HG03045 (cell line): ENCODE results near the gene RRAD.
"Not testable (repeated sequence)": the region's sequence is repeated elsewhere in the genome, so short reads cannot be mapped to it uniquely, and the experiment has no call there.

Source experiments
- ATAC-seq: cut with Tn5 transposase; IDR thresholded peaks from one replicate; pipeline ENCODE4 v1.9.1; 2021; ENCODE audit warnings: mild to moderate bottlenecking, moderate library complexity; ENCODE audit not compliant: unreplicated experiment

The RRAD gene, protein sequence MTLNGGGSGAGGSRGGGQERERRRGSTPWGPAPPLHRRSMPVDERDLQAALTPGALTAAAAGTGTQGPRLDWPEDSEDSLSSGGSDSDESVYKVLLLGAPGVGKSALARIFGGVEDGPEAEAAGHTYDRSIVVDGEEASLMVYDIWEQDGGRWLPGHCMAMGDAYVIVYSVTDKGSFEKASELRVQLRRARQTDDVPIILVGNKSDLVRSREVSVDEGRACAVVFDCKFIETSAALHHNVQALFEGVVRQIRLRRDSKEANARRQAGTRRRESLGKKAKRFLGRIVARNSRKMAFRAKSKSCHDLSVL

DNA sequence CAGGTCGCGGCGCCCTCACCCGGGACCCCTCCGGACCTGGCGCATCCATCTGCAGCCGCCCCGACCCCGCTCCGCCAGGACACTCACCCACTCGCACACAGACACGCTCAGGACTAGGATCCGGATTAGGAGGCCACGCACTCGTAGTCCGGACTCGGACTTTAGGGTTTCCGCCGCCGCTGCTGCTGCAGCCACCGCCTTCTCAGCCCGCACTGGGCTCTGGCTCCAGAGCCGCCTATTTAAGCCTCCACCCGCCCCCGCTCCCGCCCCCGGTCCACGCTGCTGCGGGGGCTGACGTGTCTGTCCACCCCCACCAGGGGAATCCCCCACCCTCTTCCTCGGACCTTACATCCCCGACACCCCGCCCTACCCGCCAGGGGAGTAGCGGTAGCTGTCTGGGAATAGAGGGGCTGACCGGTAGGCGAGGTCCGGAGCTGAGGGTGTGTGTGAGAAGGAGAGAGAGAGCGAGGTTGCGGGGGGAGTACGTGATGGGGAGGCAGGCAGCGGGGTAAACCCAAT is at the start of gene RRAD:
TSS of gene RRAD (minus strand) at position 214 of the 519 bp plus-strand sequence. CDS start 356 bp downstream, outside the sequence.
- no peak for ATAC-seq

DNA sequence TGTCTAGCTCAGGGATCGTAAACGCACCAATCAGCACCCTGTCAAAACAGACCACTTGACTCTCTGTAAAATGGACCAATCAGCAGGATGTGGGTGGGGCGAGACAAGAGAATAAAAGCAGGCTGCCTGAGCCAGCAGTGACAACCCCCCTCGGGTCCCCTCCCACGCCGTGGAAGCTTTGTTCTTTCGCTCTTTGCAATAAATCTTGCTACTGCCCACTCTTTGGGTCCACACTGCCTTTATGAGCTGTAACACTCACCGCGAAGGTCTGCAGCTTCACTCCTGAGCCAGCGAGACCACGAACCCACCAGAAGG is 49.6 kb upstream of the RRAD start:
- not testable (repeated sequence) for ATAC-seq

DNA sequence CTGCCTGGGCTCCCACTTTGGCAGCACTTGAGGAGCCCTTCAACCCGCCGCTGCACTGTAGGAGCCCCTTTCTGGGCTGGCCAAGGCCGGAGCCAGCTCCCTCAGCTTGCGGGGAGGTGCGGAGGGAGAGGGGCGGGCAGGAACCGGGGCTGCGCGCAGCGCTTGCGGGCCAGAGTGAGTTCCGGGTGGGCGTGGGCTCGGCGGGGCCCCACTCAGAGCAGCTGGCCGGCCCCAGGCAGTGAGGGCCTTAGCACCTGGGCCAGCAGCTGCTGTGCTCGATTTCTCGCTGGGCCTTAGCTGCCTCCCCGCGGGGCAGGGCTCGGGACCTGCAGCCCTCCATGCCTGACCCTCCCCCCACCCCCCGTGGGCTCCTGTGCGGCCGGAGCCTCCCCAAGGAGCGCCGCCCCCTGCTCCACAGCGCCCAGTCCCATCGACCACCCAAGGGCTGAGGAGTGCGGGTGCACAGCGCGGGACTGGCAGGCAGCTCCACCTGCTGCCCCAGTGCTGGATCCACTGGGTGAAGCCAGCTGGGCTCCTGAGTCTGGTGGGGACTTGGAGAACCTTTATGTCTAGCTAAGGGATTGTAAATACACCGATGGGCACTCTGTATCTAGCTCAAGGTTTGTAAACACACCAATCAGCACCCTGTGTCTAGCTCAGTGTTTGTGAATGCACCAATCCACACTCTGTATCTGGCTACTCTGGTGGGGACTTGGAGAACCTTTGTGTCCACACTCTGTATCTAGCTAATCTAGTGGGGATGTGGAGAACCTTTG is 49.0 kb upstream of the RRAD start:
- ATAC-seq = not testable (repeated sequence)

DNA sequence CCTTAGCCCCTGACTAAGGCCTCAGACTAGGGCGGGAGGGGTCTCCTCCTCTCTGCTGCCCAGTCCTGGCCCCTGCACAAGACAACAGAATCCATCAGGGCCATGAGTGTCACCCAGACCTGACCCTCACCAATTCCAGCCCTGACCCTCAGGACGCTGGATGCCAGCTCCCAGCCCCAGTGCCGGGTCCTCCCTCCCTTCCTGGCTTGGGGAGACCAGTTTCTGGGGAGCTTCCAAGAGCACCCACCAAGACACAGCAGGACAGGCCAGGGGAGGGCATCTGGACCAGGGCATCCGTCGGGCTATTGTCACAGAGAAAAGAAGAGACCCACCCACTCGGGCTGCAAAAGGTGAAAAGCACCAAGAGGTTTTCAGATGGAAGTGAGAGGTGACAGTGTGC is 48.4 kb upstream of the RRAD start:
- ATAC-seq = no peak

DNA sequence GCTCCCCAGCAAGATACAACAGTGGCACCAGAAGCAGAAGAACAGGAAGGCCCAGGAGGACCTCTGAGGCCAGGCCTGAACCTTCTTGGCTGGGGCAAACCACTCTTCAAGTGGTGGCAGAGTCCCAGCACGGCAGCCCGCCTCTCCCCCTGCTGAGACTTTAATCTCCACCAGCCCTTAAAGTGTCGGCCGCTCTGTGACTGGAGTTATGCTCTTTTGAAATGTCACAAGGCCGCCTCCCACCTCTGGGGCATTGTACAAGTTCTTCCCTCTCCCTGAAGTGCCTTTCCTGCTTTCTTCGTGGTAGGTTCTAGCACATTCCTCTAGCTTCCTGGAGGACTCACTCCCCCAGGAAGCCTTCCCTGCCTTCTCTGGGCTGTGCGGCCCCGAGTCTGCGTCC is 47.6 kb upstream of the RRAD start:
- no peak for ATAC-seq

DNA sequence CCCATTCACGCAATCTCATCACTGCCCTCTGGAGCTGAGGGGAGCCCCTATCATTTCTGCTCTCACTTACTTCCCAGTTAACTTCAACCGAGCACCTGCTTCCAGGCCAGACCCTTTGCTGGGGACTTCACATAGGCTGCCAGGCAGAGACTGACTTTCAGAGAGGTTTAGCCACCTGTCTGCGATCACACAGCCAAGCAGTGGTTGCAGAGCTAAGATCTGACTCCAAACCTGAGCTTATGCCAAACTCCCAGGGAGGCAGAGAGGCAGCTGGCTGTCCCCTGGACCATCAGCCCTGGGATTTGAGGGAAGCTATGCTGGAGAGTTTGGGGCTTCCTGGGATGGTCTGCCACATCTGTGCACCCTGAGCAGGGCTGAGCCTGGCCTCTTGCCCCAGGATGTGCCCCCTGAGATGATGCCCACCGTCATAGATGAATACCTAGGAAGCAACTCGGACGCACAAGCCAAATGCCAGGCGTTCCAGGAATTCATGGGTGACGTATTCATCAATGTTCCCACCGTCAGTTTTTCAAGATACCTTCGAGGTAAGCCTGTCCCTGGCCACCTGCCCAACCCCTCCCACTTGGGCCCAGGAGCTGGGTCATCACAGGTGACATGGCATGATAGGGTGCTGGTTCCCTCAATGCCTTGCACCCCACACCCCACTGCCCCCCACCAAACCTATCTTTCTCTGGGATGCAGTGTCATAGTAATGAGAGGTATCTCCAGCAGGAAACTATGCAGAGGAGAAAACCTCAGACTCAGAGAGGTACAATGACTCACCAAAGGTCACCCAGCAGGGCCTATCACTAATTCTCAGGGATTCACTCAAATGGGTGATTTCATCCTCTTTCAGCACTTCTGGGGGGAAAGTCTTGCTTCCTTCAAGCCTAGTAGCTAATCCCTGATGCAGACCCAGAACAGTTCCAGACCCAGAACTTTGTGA is 45.7 kb upstream of the RRAD start:
- ATAC-seq = no peak

DNA sequence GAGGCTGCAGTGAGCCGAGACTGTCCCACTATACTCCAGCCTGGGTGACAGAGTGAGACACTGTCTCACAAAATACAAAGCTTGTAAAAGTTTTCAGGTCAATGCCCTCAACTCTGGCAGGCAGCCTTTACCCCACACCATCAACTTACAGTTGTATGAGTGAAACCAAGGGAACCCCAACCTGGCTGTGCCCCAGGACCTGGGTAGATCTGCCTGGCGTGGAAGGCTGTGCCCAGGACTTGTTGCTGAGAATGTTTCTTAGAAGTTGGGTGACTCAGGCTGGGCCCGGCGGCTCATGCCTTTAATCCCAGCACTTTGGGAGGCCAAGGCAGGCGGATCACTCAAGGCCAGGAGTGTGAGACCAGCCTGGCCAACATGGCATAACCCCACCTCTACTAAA is 43.5 kb upstream of the RRAD start:
- ATAC-seq = no peak

DNA sequence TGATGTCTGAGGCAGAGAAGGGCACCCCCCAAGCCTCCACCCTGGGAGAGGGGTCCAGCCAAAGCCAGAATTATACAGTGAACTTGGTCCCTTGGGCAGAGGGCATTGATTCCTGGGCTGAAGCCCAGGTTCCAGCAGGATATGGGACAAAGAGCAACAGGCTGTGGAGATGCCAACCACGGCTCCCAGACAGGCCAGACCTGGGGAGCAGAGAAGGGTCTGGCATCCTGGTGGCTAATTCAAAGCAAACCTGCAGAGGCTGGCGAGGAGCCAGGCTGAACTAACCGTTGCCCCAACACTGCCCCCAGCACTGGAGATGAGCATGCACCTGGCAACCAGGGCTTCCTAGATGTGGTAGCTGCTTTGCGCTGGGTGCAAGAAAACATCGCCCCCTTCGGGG is 38.7 kb upstream of the RRAD start:
- ATAC-seq = no peak

DNA sequence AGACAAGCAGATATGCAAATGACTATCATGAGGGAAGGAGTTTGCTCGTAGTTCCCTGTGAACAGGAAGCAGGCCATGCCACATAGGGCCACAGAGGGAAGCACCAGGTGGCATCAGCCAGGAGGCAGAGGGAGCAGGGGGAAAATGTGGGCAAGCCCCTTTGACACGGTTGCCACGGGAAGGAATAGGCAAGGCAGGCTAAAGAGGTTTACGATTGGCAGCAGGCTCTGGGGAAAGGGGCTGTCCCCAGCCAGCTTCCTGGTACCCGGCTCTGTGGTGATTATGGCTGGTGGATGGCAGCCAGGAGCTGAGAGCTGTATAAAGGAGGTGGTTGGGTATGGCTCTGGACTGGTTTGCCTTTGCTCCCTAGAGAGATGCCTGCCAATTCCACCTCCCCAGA is 36.6 kb upstream of the RRAD start:
- no peak for ATAC-seq

DNA sequence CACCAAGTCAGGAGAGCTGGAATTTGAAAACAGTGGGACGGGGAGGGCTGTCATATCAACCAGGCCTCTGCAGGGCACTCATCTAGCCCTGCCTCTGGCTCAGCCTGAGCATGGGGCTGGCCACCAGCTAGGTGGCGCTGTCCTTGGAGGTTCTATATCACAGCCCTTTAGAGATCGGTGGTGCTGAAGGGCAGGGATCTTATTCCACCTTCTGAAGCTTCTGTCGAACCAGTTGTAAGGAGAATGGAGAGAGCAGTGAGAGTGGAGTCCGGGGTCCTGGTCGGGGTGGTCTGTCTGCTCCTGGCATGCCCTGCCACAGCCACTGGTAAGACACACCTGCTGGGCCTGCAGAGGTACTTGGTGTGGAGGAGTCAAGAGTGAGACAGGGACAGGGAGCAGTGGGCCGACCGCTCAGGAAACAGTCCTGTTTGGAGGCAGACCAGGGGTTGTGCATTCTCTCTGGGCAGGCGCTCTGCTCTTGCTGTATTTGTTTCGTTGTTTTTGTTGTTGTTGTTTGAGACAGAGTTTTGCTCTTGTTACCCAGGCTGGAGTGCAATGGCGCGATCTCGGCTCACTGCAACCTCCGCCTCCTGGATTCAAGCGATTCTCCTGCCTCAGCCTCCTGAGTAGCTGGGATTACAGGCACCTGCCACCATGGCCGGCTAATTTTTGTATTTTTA is 35.9 kb upstream of the RRAD start, which contains the start of gene CES3:
TSS of gene CES3 (plus strand) at position 202 of the 680 bp plus-strand sequence. CDS start at position 244, 42 bp downstream.
- ATAC-seq = peak; percentile 58

DNA sequence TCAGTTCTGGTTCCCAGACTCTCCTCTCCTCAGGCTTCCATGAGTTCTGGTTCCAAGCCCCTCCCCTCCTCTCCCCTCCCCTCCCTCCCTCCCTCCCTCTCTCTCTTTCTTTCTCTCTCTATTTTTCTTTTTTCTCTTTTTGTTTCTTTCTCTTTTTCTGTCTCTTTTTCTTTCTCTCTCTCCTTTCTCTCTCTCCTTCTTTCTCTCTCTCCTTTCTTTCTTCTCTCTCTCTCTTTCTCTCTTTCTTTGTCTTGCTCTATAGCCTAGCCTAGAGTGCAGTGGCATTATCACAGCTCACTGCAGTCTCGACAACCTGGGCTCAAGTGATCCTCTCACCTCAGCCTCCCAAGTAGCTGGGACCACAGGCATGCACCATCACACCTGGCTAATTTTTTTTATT is 34.9 kb upstream of the RRAD start:
- no peak for ATAC-seq

DNA sequence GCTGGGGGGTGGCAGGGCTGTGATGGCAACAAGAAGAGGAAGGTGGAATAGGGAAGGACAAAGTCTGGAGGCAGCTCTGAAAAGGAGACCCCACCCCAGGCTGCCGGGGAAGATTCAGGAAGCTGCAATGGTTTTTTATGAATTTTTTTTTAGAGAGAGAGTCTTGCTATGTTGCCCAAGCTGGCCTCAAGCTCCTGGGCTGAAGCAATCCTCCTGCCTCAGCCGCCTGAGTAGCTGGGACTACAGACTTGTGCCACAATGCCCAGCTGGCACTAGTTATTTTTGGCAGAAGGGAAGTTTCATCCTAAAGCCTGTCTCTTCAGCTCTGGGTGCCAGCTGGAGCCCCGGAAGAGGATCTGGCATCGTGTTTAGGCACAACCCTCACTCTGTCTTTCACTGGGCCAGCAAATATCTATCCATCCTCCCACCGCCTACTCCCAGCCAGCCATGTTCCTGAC is 34.4 kb upstream of the RRAD start:
- no peak for ATAC-seq

DNA sequence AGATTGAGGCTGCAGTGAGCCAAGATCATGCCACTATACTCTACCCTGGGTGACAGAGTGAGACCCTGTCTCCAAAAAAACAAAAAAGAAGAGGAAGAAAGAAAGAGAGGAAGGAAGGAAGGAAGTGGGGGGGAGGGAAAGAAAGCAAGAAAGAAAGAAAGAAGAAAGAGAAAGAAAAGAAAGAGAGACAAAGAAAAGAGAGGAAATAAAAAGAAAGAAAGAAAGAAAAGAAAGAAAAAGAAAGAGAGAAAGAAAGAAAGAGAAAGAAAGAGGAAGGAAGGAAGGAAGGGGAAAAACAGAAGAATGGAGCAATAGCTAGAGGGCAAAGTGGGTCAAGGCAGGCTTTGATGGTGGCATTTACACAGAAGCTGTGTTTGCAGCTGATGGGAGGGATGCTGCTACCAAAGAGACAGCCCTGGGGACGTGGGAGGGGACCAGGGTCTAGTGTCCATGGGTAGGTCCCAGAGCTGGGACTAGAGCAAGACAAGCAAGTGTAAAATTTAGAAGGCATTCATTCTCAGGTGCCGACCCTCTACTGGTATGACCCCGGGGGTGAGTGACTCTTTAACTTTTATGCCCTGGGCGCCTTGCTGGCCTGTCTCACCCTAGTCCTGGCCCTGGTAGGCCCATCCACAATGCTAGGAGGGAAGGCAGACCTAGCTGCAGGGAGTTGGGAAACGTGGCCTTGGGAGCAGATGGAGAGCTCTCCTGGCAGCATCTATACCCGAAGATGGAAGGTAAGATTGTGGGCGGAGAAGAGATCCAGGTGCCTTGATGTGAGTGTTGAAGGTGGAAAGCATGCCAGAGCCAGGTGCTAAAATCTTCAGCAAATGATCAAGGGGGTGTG is 33.7 kb upstream of the RRAD start:
- ATAC-seq = no peak

DNA sequence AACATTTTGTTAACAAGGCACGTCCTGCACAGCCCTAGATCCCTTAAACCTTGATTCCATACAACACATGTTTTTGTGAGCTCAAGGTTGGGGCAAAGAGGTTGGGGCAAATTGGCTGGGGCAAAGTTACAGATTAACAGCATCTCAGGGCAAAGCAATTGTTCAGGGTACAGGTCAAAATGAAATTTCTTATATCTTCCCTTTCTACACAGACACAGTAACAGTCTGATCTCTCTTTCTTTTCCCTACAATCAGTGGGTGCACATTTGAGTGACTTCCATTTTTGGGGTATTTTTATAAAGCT is 30.8 kb upstream of the RRAD start:
- not testable (repeated sequence) for ATAC-seq

DNA sequence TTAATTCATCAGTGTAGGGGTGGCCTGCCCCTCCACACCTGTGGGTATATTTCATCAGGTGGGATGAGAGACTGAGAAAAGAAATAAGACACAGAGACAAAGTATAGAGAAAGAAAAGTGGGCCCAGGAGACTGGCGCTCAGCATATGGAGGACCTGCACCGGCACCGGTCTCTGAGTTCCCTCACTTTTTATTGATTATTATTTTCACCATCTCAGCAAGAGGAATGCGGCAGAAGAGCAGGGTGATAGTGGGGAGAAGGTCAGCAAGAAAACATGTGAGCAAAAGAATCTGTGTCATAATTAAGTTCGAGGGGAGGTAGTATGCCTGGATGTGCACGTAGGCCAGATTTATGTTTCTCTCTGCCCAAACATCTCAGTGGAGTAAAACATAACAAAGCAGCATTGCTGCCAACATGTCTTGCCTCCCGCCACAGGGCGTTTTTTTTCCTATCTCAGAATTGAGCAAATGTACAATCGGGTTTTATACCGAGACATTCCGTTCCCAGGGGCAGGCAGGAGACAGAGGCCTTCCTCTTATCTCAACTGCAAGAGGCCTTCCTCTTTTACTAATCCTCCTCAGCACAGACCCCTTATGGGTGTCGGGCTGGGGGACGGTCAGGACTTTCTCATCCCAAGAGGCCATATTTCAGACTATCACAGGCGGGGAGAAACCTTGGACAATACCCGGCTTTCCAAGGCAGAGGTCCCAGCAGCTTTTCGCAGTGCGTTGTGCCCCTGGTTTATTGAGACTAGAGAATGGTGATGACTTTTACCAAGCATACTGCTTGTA is 30.2 kb upstream of the RRAD start:
- ATAC-seq = not testable (repeated sequence)

DNA sequence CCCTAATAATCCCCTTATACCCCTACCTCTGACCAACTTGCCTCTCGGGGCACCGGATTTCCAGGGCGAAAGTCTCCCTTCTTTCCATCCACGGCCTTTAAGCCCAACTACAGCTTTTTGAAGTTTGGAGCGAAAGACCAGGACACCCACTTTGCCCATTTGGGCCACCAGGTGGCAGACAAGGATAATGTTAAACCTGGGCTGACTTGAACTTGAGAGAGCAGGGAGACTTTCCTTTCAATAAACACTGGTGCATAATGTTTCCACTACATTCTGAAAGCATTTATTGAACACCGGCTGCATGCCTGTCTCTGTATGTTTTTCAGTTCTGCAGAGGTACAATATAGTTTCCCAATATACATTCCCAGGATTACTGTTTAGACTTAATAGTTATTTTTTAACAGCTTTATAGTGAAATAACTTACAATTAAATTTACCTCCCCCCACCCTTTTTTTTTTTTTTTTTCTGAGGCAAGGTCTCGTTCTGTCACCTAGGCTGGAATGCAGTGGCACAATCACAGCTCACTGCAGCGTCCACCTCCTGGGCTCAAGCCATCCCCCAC is 28.8 kb upstream of the RRAD start:
- no peak for ATAC-seq

DNA sequence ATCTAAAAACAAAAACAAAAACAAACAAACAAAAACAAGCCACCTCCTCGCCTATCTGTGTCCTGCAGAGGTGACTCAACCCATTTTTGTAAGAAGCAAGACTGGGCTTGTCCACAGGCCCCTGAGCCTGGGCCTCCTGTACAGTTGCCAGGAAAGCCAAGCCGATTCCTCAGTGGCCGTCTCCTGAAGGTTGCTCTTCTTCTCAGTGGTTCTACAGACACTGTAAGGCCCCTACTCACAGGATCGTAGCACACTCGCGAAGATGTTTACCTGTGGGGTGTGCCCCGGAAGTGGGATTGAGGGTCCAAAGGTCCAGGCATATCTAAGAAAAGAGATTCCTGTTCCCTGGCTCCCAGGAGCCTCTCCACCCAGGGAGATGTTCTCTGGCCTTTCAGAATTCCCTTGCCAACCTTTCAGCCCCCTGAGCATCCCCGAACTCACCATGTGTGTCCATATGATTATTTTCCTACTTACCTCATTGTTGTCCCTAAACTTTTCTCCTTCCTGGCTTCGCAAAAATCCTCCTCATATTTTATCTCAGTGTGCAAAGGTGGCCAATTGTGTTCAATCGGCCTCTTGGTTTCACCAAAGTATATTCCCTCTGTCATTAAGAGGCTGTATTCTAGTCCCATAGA is 28.2 kb upstream of the RRAD start:
- no peak for ATAC-seq
